ENCODE results near the gene CD14.

DNA sequence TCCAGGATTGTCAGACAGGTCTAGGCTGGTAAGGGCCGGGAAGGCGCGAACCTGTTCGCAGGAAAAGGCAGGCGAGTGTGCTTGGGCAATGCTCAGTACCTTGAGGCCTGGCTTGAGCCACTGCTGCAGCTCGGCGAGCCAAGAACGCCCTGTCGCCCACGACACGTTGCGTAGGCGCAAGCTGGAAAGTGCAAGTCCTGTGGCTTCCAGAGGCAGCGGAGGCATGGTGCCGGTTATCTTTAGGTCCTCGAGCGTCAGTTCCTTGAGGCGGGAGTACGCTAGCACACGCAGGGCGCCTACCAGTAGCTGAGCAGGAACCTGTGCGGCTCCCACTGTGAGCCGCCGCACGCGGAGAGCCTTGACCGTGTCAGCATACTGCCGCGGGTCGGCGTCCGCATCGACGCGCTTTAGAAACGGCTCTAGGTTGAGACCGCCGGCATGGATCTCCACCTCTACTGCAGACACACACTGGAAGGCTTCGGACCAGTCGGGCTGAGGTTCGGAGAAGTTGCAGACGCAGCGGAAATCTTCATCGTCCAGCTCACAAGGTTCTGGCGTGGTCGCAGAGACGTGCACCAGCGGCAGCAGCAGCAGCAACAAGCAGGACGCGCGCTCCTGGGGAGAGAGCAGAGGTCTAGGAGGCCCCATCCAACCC lies 482 bp downstream of the CD14 start:
- TF ChIP-seq GATA2 (IDR thresholded peaks at IDR 0.05; ENCODE audit: low read depth, low read length), result no peak
- no peak for TF ChIP-seq GATA3 (IDR thresholded peaks at IDR 0.05; ENCODE audit: low read depth, low read length)
